DMS153 treated with DMSO at 0.1 percent for 48 hours (cell line): ENCODE measurements around the gene TRMO.

ENCODE experiments used
- DNase-seq: peaks from one replicate; lab custom pipeline; 2025; ENCODE audit not compliant: unreplicated experiment; lab: John Stamatoyannopoulos, UW

The TRMO gene

GRCh38 chr9:97904725-97905124 is 17.6 kb downstream of the TRMO start:
- DNase-seq = no peak

- no peak for DNase-seq
These were observed 19.1 kb downstream of the TRMO start for GRCh38 chr9:97903177-97903576.

- peak; percentile 15 for DNase-seq
These were observed 21.3 kb downstream of the TRMO start for GRCh38 chr9:97900738-97901565.

GRCh38 chr9:97900103-97900737 is 22.1 kb downstream of the TRMO start:
- DNase-seq = no peak

GRCh38 chr9:97895695-97896332 is 26.5 kb downstream of the TRMO start:
- DNase-seq = no peak

GRCh38 chr9:97895211-97895610 is 27.1 kb downstream of the TRMO start:
- no peak for DNase-seq

- DNase-seq = no peak
These were observed 29.9 kb downstream of the TRMO start for GRCh38 chr9:97892421-97892820.

- DNase-seq = no peak
These were observed 30.6 kb downstream of the TRMO start for GRCh38 chr9:97891736-97892135.

- peak; percentile 1 for DNase-seq
These were observed 32.1 kb downstream of the TRMO start for GRCh38 chr9:97889941-97890887.

- DNase-seq = no peak
These were observed 42.0 kb downstream of the TRMO start for GRCh38 chr9:97880336-97880735.

- no peak for DNase-seq
These were observed 46.2 kb downstream of the TRMO start for GRCh38 chr9:97876061-97876460.

GRCh38 chr9:97875111-97875510 is 47.2 kb downstream of the TRMO start:
- no peak for DNase-seq

- no peak for DNase-seq
These were observed 47.7 kb downstream of the TRMO start for GRCh38 chr9:97874624-97875023.

GRCh38 chr9:97873882-97874281 is 48.4 kb downstream of the TRMO start:
- no peak for DNase-seq

- no peak for DNase-seq
These were observed 48.9 kb downstream of the TRMO start for GRCh38 chr9:97873425-97873824.

GRCh38 chr9:97868859-97869258 is 53.4 kb downstream of the TRMO start:
- no peak for DNase-seq

- DNase-seq = no peak
These were observed 55.5 kb downstream of the TRMO start for GRCh38 chr9:97866848-97867247.

- no peak for DNase-seq
These were observed 56.0 kb downstream of the TRMO start for GRCh38 chr9:97866300-97866699.

- DNase-seq = no peak
These were observed 57.9 kb downstream of the TRMO start for GRCh38 chr9:97864396-97864795.

GRCh38 chr9:97863314-97863713 is 59.0 kb downstream of the TRMO start:
- no peak for DNase-seq

GRCh38 chr9:97861148-97861475 is 61.2 kb downstream of the TRMO start:
- no peak for DNase-seq
